ENCODE measurements around the gene ALOX5AP.

The ALOX5AP gene

DNA sequence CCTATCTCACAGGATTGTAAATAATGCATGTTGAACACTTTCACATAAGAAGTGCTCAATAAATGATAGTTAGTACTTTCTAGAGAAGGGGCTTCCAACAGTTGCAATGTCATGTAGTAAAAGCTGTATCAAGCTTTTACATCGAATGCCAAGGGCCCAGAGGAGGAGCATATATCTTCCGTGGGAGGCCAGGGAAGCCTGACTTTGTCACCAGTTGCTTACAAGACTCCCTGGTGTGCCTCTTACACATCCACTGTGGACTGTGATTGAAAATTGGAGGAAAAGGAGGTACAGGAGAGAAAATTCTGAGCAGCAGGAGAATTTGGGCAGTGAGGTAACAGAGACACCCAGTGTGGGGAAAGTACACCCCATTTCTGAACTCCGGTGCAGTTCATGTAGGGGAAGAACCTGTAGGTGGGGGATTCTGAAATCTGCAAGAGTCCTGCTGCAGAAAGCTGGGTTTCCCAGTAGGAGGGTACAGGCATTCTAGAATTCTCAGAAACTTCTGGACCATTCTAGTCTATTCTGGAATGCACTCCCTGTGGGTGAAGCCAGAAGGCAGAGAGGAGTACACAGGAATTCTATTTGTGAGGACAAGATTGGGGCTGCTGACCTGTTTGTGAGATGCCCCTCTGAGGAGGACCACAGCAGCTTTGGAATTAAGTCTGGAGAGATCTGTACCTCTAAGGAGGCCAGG lies 54.0 kb downstream of the ALOX5AP start:
- FAIRE-seq: no peak
- TF ChIP-seq POLR2AphosphoS5 (IDR thresholded peaks at IDR 0.05; ENCODE audit: low read depth, low read length) (no peak), SPI1 (IDR thresholded peaks at IDR 0.05; ENCODE audit: low read depth, low read length) (no peak), POU2F2 (IDR thresholded peaks at IDR 0.05; ENCODE audit: low read depth, low read length) (no peak), PAX5 (IDR thresholded peaks at IDR 0.05; ENCODE audit: insufficient read depth, low read length, severe bottlenecking) (no peak), POLR2A (IDR thresholded peaks at IDR 0.05; ENCODE audit: low read depth, low read length) (no peak), TAF1 (IDR thresholded peaks at IDR 0.05; ENCODE audit: low read depth, low read length) (no peak)
- DNase-seq (ENCODE audit: insufficient read length, low spot score): no peak

DNA sequence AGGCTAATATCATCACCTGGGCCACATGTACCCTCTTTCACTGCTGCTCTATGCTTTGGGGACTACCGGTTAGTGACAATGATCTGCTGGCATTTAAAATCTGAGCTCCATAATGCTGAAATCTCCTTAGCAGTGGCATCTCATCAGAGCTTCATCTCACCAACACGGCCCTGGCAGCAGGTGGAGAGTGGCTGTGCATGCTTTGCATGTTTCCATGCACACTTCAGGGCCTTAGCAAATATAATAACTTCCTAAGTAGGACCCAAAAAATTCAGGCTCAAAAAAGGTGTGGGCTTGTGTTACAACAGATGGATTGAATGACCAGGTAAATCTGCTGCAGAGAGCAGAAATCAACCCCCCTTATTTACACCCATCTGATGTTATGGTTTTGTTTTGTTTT lies 55.2 kb downstream of the ALOX5AP start:
- FAIRE-seq: no peak

DNA sequence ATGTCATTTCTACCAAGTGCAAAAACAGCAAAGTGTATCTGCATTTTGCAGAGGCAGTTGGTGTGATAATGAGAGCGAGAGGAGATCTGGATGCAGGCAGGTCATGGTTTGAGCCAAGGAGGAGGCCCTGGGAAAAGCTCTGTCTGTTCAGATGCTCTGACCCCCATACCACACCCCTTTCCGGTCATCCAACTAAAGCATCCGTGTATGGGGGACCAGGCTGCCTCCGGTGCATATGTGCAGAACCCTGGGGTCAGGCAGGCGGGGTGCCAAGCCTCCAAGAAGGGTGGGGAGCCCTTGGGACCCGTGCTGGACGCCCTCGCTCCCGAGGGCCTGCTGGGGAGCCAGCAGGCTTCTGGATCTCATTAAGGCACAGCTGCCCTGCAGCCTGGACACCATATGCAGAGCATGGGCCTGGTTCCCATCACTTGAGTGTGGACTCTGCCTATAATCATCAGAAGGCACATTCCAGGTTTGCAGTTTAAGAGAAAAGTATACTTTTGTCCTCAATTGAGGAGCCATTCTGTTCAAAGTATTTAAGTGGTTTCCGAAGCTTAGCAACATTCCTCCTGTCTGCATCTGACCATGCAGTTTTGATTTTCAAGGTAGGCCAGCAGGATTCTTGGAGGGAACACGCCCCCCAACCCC lies 56.1 kb downstream of the ALOX5AP start:
- FAIRE-seq: no peak
- TF ChIP-seq POLR2A (IDR thresholded peaks at IDR 0.05; ENCODE audit: low read depth, low read length) (no peak), SPI1 (IDR thresholded peaks at IDR 0.05; ENCODE audit: low read depth, low read length) (no peak), PAX5 (IDR thresholded peaks at IDR 0.05; ENCODE audit: insufficient read depth, low read length, severe bottlenecking) (no peak), POU2F2 (IDR thresholded peaks at IDR 0.05; ENCODE audit: low read depth, low read length) (no peak)
- DNase-seq (ENCODE audit: insufficient read length, low spot score): no peak

More for the DNA sequence above, 55.2 kb downstream of the ALOX5AP start:
- no peak for TF ChIP-seq SPI1 (IDR thresholded peaks at IDR 0.05; ENCODE audit: low read depth, low read length)
- no peak for TF ChIP-seq POLR2A (IDR thresholded peaks at IDR 0.05; ENCODE audit: low read depth, low read length)
- no peak for TF ChIP-seq PAX5 (IDR thresholded peaks at IDR 0.05; ENCODE audit: insufficient read depth, low read length, severe bottlenecking)
- TF ChIP-seq POLR2AphosphoS5 (IDR thresholded peaks at IDR 0.05; ENCODE audit: low read depth, low read length): no peak
- no peak for TF ChIP-seq TAF1 (IDR thresholded peaks at IDR 0.05; ENCODE audit: low read depth, low read length)
- no peak for TF ChIP-seq POU2F2 (IDR thresholded peaks at IDR 0.05; ENCODE audit: low read depth, low read length)
- DNase-seq (ENCODE audit: insufficient read length, low spot score): no peak

DNA sequence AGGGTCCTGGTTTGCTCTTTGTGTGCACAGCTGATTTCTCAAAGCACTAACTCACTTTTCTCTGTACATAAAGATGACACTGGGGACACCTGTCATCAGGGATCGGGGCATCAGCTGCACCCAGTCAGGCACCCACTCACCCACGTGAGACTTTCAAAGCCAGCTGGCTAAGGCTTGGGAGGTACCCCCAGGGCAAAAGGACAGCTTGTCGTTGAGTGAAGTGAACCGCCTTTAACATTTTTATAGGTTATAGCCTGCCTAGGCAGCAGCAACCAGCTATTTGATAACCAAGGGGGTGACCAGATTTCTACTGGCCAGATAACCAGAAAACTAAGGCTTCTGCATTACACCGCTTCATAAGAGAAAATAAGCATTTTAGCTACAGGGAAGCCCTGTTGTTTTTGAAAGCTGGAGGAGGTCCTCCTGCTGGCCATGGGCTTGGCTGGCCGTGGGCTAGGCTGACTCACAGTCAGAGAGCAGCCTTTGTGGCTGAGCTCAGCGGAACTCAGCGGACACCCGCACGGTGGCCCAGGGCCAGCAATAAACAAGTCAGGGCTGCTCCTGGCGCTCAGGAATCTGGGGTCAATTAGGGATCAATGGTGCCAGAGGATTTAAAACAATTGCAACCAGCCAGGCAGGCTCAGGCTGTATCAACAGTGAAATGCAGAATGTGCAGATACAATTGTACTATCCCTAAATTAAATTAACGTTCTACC lies 57.1 kb downstream of the ALOX5AP start:
- FAIRE-seq: no peak
- DNase-seq (ENCODE audit: insufficient read length, low spot score): no peak
- TF ChIP-seq POLR2AphosphoS5 (IDR thresholded peaks at IDR 0.05; ENCODE audit: low read depth, low read length) (no peak), POU2F2 (IDR thresholded peaks at IDR 0.05; ENCODE audit: low read depth, low read length) (no peak), PAX5 (IDR thresholded peaks at IDR 0.05; ENCODE audit: insufficient read depth, low read length, severe bottlenecking) (no peak), TAF1 (IDR thresholded peaks at IDR 0.05; ENCODE audit: low read depth, low read length) (no peak), POLR2A (IDR thresholded peaks at IDR 0.05; ENCODE audit: low read depth, low read length) (no peak), SPI1 (IDR thresholded peaks at IDR 0.05; ENCODE audit: low read depth, low read length) (no peak)

DNA sequence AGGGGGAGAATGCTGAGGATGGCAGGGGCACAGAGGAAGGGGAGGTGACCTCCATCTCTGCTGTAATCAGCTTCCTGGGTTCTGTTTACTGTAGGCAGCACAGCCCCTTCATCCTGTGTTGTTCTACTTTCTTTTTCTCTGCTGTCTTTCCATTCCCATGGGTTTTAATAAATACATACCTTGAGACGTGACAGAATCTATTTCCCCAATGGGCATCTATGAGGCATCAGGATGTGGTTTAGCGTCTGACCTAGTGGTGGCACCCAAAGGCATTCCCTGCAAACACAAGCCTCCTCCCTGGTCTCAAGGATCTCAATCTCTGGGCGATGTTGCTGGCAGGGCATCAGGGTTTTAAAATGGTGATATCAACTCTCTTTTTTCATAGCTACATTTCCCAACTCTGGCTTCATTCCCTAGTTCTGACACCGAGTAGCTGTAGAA lies 60.8 kb downstream of the ALOX5AP start:
- no peak for TF ChIP-seq PAX5 (IDR thresholded peaks at IDR 0.05; ENCODE audit: insufficient read depth, low read length, severe bottlenecking)
- TF ChIP-seq POLR2A (IDR thresholded peaks at IDR 0.05; ENCODE audit: low read depth, low read length): no peak
- no peak for TF ChIP-seq SPI1 (IDR thresholded peaks at IDR 0.05; ENCODE audit: low read depth, low read length)
- no peak for TF ChIP-seq TAF1 (IDR thresholded peaks at IDR 0.05; ENCODE audit: low read depth, low read length)
- TF ChIP-seq POU2F2 (IDR thresholded peaks at IDR 0.05; ENCODE audit: low read depth, low read length): no peak
- no peak for TF ChIP-seq POLR2AphosphoS5 (IDR thresholded peaks at IDR 0.05; ENCODE audit: low read depth, low read length)
- FAIRE-seq: no peak
- no peak for DNase-seq (ENCODE audit: insufficient read length, low spot score)

DNA sequence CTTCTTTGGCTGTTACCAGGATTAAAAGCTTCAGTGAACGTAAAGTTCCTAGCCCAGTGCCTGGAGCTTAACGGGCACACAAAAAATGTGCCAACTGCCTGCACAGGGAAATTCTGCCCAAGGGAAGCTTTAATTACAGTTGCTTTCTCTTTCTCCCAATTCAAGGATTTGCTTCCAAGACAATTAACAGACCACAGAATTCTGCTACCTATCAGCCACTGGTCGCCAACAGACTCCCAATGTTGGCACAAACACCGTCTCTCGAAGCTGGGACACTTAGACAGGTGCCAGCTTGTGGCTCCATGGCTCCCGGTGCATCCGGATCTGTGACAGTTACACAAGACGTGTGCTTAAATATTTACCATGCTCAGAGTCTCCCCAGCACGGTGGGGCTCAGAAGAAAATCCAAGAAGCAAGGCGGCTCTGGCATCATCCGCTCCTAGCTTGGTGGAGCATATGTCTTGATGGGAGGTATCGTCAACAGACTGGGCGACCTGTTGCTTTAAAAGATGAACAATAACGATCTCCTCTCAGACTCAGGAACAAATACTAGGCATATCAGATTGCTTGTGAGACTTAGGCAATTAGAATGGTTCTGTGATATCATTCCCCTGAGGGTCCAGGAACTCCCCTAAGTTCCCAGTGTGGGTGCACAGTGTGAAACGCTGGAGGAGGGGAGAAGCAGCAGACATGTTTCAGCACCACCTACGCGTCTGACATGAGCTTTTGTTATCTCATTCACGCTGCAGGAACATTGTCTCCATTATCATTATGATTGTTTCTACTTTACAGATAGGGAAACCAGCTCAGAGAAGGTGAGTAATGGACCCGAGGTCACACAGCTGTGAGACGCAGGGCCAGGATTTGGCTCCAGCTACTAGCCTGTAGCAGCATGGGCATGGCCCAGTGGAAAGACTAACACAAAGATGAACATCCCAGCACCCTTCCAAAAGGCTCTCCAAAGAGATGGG lies 61.6 kb downstream of the ALOX5AP start:
- FAIRE-seq (peak; percentile 33), DNase-seq (ENCODE audit: insufficient read length, low spot score) (no peak)
- no peak for TF ChIP-seq PAX5 (IDR thresholded peaks at IDR 0.05; ENCODE audit: insufficient read depth, low read length, severe bottlenecking)
- TF ChIP-seq TAF1 (IDR thresholded peaks at IDR 0.05; ENCODE audit: low read depth, low read length): no peak
- no peak for TF ChIP-seq POU2F2 (IDR thresholded peaks at IDR 0.05; ENCODE audit: low read depth, low read length)
- no peak for TF ChIP-seq POLR2A (IDR thresholded peaks at IDR 0.05; ENCODE audit: low read depth, low read length)
- no peak for TF ChIP-seq SPI1 (IDR thresholded peaks at IDR 0.05; ENCODE audit: low read depth, low read length)
- TF ChIP-seq POLR2AphosphoS5 (IDR thresholded peaks at IDR 0.05; ENCODE audit: low read depth, low read length): no peak

DNA sequence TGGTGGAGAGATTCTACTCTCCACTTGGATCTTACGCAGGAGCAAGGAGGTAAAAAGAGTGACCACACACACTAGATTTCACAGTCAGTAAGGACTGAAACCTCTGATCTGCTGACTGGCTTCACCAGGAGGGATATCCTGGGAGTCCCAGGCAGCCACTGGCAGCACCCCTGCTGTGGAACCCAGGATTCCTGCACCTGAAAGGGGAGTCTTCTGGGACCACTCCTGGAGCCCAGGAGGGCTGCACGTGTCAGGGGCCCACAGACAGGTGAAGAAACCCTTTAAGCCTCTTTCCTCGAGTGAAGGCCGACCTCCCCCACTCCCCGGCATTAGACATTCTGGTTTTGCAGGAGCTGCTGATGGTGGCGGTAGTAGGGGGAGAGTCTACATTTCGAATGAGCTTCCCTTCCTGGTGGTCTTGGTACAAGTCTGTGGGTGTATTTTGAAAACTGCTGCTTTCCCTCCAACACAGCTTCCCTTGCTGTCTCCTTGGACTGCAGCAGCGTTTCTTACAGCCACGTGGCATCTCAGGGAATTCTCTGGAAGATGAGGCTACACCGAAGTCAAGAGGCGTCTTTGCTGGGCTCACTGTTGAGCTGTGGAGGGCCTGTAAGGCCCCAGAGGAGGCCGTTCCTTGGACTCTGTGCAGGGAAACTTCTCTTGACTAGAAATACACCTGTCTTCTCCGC lies 62.6 kb downstream of the ALOX5AP start:
- FAIRE-seq (no peak), DNase-seq (ENCODE audit: insufficient read length, low spot score) (no peak)
- TF ChIP-seq POLR2A (IDR thresholded peaks at IDR 0.05; ENCODE audit: low read depth, low read length) (no peak), POLR2AphosphoS5 (IDR thresholded peaks at IDR 0.05; ENCODE audit: low read depth, low read length) (no peak), POU2F2 (IDR thresholded peaks at IDR 0.05; ENCODE audit: low read depth, low read length) (no peak), PAX5 (IDR thresholded peaks at IDR 0.05; ENCODE audit: insufficient read depth, low read length, severe bottlenecking) (no peak), SPI1 (IDR thresholded peaks at IDR 0.05; ENCODE audit: low read depth, low read length) (no peak), TAF1 (IDR thresholded peaks at IDR 0.05; ENCODE audit: low read depth, low read length) (no peak)

DNA sequence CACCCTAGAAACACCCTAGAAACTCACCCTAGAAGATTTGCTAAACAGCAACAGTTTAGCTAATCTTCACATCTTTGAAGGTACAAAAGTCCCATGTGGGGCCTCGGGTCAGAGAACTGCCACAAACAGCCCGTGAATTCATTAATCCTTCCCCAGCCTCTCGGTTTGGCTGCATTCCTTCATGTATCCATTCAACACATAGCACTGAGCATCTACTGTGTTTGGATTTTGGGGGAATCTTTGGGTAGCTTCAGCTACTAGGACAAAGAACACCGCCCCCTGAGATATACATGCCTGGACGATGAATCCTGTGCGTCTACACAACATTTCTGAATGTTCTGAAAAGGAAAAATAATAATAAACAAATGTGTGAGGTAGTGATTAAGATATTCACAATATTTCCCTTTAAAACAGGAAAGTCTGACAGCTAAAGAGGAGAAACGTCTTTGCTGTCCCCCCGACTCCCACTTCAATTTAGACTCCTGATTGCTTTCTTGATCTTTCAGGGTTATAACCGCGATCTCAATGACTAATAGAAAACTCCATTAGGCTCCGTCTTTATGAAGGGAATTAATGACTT lies 63.5 kb downstream of the ALOX5AP start:
- FAIRE-seq: no peak
- TF ChIP-seq SPI1 (IDR thresholded peaks at IDR 0.05; ENCODE audit: low read depth, low read length) (no peak), POLR2AphosphoS5 (IDR thresholded peaks at IDR 0.05; ENCODE audit: low read depth, low read length) (no peak), PAX5 (IDR thresholded peaks at IDR 0.05; ENCODE audit: insufficient read depth, low read length, severe bottlenecking) (no peak), TAF1 (IDR thresholded peaks at IDR 0.05; ENCODE audit: low read depth, low read length) (no peak), POLR2A (IDR thresholded peaks at IDR 0.05; ENCODE audit: low read depth, low read length) (no peak), POU2F2 (IDR thresholded peaks at IDR 0.05; ENCODE audit: low read depth, low read length) (no peak)
- no peak for DNase-seq (ENCODE audit: insufficient read length, low spot score)
